ENCODE data around the gene ZWILCH.
"Not testable (repeated sequence)": the region's sequence is repeated elsewhere in the genome, so short reads cannot be mapped to it uniquely, and the experiment has no call there.

ZWILCH gene

GRCh38 chr15:66504563-66505429 is at the start of gene ZWILCH, which contains the start of gene RPL4:
Gene ZWILCH (plus strand): TSS chr15:66505326. CDS start chr15:66505339, 13 bp downstream.
Gene RPL4 (minus strand): TSS chr15:66504855. CDS start chr15:66504790, 65 bp downstream.
- peak; percentile 90 for DNase-seq

- DNase-seq, result no peak
Observed at GRCh38 chr15:66456211-66456610, 48.9 kb upstream of the ZWILCH start.

GRCh38 chr15:66459818-66460615 is 45.1 kb upstream of the ZWILCH start:
- no peak for DNase-seq

GRCh38 chr15:66461294-66461693 is 43.8 kb upstream of the ZWILCH start:
- DNase-seq, result not testable (repeated sequence)

GRCh38 chr15:66461917-66462316 is 43.2 kb upstream of the ZWILCH start:
- no peak for DNase-seq

- no peak for DNase-seq
Observed at GRCh38 chr15:66462627-66463026, 42.5 kb upstream of the ZWILCH start.

- DNase-seq, result not testable (repeated sequence)
Observed at GRCh38 chr15:66465294-66465693, 39.8 kb upstream of the ZWILCH start.

- not testable (repeated sequence) for DNase-seq
Observed at GRCh38 chr15:66467162-66468040, 37.7 kb upstream of the ZWILCH start.

- DNase-seq, result not testable (repeated sequence)
Observed at GRCh38 chr15:66470825-66471224, 34.3 kb upstream of the ZWILCH start.

GRCh38 chr15:66472176-66472999 is 32.7 kb upstream of the ZWILCH start:
- peak; percentile 78 for DNase-seq

GRCh38 chr15:66474135-66474534 is 31.0 kb upstream of the ZWILCH start:
- no peak for DNase-seq

- DNase-seq, result no peak
Observed at GRCh38 chr15:66474963-66475362, 30.2 kb upstream of the ZWILCH start.

- DNase-seq, result no peak
Observed at GRCh38 chr15:66476535-66476934, 28.6 kb upstream of the ZWILCH start.

- DNase-seq, result no peak
Observed at GRCh38 chr15:66477011-66477410, 28.1 kb upstream of the ZWILCH start.

- no peak for DNase-seq
Observed at GRCh38 chr15:66480267-66480666, 24.9 kb upstream of the ZWILCH start.

GRCh38 chr15:66481107-66481856 is 23.8 kb upstream of the ZWILCH start:
- DNase-seq, result no peak

GRCh38 chr15:66482539-66482938 is 22.6 kb upstream of the ZWILCH start:
- DNase-seq, result no peak

GRCh38 chr15:66483131-66483566 is 22.0 kb upstream of the ZWILCH start:
- no peak for DNase-seq

- no peak for DNase-seq
Observed at GRCh38 chr15:66484539-66485112, 20.5 kb upstream of the ZWILCH start.

GRCh38 chr15:66486887-66487286 is 18.2 kb upstream of the ZWILCH start:
- no peak for DNase-seq

- DNase-seq, result no peak
Observed at GRCh38 chr15:66488525-66488924, 16.6 kb upstream of the ZWILCH start.
